HG03571 (cell line): ENCODE results near the gene ITFG1.

Source experiments
- ATAC-seq: cut with Tn5 transposase; IDR thresholded peaks from one replicate; pipeline ENCODE4 v1.9.1; 2021; ENCODE audit not compliant: unreplicated experiment

The ITFG1 gene

DNA sequence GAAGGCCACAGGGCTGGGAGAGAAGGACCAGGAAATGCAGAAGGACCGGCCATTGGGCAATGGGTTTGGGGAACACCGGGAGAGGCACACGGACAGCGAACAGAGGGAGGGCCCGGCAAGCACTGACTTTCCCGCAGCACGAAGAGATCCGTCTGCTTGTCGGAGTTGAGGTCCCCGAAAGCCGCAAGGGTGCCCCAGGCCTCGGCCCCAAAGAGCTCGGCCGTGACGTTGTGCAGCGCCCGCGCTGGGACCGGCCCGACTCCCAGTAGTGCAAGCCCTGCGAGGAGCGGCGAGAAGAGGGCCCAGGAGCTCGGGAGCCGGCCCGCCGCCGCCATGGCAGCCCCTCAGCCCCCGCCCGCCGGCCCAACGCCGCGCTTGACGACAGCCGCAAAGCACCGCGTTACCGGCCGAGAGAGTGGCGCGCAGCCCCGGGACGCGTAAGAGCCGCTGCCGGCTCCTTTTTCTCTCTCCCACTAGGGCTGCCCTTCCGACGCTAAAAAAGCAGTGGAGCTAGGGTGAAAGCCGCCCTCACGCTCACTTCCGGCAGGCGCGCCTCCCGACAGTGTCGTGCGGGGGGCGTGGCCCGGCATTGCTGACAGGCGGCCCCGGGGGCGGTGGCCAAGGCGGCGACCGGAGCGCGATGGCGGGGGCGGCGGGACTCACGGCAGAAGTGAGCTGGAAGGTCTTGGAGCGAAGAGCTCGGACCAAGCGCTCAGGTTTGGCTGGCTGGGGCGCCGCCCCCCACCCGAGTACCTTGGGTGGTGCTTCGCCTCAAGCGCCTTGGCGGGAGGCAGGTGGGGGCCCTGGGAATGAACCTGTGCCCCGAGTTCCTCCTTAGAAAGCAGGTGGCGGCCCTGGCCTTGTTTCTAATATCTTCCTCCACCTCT, at the start of gene ITFG1, which contains the start of gene PHKB:
TSS of gene ITFG1 (minus strand) at position 353 of the 887 bp plus-strand sequence. CDS start at position 335, 18 bp downstream.
TSS of gene PHKB (plus strand) at position 621 of the 887 bp plus-strand sequence. CDS start at position 641, 20 bp downstream.
- peak; percentile 66 for ATAC-seq

DNA sequence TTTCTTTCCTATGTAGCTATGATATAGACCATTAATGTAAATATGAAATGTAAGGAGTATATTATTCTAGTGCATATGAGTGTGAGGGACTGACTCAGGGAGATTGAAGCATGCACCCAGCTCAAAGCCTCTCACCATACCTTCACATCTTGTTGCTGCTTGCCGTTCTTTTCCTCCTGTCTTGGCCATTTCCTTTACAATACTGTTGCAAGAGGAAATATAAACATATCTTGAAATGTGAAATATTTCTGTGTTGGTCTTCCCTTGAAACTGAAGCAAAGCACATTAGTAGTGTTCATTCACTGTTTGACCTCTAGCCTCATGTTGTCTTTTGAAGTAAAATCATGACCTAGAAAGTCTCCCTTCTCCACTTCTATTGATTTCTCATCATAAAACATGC, 46.8 kb upstream of the ITFG1 start:
- no peak for ATAC-seq

DNA sequence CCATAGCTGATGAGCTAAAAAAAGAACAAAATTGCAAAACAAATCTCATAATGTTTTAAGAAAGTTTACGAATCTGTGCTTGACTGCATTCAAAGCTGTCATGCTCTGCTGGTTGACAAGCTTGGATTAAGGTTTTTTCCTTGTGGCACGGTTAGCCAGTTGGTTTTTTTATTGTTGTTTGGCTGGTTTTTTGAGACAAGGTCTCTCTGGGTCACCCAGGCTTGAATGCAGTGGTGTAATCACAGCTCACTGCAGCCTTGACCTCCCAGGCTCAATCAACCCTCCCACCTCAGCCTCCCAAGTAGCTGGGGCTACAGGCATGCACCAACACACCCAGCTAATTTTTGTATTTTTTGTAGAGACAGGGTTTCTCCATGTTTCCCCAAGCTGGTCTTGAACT, 45.9 kb upstream of the ITFG1 start:
- ATAC-seq = peak; percentile 60

DNA sequence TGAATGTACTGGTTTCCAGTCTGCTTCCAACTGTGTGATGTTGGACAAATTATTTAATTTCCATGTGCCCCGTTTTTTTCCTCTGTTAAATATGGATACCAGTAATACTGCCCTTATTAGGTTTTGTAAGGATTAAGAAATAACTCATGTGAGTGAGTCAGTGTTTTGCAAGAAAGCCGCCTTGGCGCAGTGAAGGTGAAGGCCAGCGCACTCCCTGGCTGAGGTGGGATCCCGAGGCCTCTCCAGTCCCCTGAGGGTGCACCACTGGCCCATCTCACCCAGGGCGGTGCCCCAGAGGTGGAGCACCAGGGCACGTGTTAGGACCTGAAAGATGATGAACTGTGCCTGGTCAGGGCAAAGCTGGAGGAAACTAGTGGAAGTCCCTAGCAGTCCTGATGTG, 43.7 kb upstream of the ITFG1 start:
- ATAC-seq = no peak

DNA sequence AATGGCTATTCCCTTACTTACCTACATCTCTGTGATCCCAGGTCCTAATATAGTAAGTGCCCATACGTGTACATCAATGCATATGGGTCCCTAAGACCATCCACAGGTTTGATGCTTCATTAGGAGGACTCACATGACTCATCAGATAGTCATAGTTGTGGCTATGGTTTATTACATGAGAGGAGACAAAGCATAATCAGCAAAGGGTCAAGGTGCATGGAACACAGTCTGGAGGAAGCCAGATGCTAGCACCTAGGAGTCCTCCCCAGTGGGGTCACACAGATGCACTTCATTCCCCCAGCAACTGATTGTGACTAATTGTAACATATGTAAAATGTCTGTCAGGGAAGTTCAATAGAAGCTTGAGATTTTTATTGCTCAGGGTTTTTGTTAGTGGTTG, 43.1 kb upstream of the ITFG1 start:
- ATAC-seq = no peak

DNA sequence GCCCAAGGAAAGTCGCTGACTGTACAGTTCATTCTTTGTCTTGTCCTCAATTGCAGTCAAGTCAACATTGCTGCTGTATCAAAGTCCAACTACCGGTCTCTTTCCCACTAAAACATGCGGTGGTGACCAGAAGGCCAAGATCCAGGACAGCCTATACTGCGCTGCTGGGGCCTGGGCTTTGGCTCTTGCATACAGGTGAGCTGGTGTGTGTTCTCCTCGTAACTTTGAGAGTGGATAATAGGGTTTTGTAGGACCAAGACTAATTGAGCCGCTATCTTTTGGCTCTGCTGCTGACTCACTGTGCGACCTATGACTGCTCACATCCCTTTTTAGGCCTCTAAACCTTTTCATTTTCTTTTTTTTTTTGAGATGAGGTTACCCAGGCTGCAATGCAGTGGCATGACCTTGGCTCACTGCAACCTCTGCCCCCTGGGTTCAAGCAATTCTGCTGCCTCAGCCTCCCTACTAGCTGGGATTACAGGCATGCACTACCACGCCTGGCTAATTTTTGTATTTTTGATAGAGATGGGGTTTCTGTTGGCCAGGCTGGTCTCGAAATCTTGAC, 38.9 kb upstream of the ITFG1 start:
- ATAC-seq = no peak

DNA sequence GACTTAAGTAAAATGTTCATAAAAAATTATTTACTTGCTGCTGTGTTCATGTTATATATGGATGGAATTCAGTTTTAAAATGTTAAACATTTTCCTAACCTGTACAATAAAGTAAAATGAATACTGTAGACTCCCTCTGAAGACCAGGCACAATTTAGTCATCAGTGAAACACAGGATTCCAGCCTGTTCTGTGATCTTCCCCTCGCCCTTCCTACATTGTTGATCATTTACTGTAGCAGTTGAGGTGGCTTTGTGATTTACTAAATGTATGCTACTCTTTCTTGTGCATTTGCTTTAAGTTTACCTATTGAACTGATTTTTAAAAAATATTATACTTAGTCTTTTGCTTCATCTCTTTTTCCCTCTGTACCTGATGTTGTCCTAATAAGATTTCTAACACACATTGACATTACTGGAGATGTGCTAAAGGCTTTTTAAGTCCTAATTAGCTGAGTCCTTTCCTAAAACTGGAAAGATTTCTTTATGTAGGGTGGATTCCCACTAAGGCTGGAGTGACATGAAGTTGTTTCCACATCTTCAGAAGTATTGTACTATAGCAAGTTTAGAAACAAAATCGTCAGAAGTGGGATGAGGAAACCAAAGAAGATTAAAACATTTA, 38.3 kb upstream of the ITFG1 start:
- ATAC-seq = no peak

DNA sequence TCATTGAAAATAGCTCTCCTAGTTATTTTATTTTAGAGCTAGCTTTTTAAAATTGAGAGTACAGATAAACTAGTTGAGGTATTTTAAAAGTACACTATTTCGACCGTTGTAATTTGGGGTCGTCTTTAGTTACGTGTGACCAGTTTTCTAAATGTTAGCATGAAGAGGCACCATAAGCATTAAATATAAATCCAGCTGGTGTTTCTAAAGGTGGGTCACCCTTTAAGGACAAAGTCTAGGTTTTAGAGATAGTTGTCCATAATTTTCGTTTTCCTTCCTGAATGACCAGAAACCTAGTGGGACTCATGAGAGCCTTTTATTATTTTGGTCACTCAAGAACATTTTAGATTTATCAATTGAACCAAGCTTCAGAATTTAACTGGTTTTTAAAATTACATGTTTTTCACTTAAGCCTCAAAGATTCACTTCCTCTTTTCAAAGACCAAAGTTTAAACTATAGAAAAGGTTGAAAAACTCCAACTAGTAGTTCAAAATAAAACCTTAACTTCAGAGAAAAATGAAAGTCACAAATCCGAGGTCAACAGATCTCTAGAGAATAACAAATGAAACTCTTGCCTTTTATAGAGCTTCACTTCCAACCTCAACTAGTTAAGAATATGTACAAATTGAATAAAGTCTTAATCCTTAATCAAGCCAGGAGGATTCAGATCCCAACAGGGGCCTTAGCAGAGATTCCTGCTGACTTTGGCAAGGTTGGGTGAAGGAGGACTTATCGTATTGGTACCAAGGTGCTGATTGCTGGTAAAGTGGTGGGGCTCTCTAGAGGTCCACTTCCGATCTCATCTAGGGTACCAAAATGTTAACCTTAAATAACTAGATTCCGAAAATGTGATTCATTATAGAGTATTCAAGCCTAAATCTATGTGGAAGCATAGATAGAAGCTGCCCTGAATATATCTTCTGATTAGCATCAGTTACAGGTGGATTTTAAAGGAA, 32.8 kb upstream of the ITFG1 start:
- no peak for ATAC-seq

DNA sequence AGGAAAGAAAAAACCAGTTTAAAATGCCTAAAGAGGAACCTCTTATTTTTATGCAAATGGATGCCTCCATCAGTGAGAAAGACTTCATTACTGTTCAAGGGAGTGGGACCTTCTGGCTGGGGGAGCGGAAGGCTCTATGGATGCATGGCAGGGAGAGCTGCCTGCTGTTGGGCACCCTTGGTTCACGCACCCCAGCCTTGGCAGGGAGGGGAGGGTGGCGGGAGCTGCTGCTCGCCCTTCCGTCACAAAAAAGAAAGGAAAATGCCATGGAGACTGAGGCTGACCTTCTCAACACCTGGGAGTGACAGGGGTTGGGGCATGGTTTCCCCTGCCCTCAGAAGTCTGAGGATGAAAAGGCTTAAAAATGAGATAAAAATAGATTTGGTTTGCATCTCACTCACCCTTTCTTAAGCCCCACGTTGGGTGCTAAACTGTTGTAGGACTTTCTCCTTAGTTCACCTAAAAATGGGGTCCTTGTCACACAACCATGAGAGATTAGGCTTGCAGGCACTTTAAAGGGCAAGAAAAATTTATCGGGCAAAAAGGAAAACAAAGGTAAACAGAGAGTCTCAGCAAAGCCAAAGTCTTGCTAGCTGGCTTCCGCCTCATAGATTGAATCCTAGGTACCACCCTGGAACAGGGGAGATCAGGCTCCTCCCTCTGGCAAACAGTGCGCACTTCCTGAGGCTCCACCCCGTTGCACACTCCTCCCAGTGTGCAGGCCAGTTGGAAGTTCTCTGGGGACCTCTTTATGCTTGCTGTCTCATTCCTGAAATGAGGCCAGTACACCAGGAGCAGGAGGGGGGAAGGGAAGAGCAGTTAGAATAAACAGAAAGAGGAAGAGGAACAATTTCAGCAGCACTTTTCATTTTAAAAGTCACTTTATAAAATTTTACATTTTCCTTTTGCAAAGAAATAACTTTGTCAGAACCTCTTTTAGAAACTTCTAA, 31.8 kb upstream of the ITFG1 start:
- peak; percentile 76 for ATAC-seq

DNA sequence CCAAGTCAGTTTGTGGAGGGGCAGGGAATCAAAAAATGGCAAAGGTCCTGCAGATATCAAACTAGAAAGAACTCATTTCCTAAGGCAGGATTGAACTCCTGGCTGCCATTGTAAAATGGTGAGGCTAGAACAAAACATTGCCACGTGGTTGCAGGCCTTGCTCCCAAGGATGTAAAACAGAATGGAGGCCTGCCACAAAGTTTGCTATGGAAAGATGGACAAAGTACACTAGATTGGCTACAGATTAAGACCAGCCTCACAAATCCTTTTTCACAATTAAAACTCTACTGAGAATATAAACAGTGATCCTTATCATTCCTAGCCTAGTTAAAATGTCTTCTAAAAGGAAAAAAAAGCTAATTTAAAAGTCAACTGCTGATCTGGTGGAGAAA, 31.2 kb upstream of the ITFG1 start:
- no peak for ATAC-seq

DNA sequence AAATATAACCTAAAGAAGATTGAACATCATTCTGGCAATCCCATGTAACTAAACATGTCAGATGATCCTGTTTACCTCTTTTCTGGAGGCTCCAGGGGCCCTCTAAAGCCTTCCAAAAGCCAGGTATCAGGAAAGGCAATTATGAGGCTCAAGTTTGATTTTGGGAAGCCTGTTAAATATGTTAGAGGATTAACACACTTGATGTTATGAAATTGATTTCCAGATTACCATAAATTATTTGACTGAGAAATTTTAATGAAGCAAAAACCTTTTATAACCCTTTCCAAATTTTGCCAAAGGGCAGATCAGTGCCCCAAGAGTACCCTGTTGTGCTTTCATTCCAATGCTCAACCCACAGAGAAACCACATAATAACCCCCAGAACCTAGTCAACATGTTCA, 29.6 kb upstream of the ITFG1 start:
- ATAC-seq = no peak

DNA sequence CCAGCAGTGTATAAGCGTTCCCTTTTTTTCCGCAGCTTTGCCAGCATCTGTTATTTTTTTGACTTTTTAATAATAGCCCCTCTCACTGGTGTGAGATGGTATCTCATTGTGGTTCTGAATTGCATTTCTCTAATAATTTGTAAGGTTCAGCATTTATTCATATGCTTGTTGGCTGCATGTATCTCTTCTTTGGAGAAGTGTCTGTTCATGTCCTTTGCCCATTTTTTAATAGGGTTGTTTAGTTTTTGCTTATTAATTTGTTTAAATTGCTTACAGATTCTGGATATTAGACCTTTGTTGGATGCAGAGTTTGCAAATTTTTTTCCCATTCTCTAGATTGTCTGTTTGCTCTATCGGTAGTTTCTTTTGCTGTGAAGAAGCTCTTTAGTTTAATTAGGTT, 27.2 kb upstream of the ITFG1 start:
- ATAC-seq = no peak

DNA sequence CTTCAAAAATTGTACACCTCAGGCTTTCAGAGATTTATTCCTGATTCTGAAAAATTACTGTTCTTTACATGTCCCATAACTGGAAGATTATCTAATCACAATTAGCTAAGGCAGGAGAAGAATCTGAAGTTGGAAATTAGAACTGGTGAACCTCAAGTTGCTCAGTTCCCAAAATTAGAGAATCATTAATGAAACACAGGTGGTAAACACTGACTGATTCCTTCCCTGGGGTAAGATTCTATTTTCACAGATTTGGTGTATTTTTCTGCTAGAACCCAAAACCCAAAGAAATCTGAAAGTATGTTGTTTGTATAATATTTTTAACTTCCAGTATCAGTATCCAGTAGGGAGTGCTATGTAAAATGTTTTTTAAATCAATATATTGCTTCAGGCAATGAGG, 26.0 kb upstream of the ITFG1 start:
- peak; percentile 63 for ATAC-seq

DNA sequence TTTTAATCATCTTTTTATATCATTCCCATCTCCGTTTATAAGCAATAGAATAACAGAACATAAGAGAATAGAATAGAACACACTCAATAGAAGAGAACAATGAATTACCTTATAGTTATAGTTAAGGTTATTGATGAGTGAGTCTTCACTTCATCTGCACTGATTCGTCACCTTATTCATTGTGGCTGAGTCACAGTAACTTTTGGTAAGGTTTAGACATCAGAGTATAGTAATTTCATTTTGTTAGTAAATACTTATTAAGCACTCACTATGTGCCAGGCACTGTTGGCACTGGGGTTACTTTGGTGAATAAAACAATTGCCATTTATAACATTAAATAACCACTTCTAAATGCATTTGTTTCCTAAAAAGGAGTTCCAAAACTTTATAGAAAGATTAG, 22.8 kb upstream of the ITFG1 start:
- ATAC-seq = no peak

DNA sequence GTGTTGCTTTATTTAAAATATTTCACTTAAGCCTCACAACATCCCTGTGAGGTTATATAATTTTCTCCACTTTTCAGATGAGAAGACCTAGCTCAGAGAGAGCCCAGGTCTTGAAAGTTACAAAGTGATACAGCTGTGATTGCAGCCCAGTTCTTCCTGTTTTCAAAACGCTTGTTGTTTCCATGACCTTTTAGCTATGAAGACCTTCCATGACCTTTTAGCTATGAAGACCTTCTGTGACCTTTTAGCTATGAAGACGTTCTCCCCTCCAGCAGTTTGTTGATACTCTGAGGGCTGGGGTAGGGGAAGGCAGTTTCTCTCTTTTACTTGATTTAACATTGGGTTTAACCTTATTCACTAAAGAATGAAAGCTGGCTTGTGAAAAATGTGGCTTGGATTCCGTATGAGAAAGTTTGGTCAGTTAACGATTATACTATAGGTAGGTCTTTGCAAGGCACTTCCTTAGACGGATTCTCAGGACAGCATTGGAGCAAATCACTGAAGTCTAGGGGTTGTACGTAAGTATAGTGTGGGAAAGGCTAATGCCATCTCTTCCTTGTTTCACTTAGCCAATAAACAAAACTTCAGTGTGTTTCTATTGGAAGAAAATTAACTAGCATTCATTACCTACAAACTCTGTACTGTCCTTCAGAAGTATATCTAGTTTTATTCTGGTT, 21.0 kb upstream of the ITFG1 start:
- no peak for ATAC-seq

DNA sequence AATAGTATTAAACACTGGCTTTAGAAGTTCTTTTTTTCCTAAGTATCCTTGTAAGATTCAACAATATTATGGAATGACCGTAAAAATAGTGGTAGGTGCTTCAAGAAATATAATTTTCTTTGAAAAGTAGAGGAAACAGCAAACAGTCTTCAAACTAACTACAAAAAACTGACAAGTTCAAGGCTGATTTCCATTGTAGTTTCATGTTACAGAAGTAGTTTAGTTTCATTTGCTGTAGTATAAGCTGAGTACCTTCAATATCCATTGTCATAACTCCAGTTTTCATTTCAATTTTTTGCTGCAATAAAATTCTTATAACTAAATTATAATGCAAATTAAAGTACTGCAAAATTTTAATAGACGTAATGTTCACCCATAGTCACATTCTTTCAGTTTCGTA, 19.5 kb upstream of the ITFG1 start:
- ATAC-seq = no peak

DNA sequence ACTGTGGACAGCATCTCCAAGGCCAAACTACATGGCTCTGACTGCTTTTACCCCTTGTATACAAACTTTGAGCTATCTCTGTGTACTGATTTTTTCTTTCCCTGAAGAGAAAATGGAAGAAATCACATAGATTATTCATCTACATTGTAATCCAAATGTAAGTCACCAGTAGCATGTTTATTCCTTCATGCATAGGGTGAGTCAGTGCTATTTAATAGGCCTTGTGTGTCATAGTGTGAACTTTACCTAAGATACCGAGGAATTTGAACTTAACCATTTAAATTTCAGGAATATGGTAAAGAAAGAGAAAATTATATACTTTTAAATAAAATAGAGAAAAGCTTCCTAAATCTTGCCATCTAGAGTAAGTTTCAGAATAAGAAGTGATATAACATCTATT, 16.8 kb upstream of the ITFG1 start:
- ATAC-seq = no peak

DNA sequence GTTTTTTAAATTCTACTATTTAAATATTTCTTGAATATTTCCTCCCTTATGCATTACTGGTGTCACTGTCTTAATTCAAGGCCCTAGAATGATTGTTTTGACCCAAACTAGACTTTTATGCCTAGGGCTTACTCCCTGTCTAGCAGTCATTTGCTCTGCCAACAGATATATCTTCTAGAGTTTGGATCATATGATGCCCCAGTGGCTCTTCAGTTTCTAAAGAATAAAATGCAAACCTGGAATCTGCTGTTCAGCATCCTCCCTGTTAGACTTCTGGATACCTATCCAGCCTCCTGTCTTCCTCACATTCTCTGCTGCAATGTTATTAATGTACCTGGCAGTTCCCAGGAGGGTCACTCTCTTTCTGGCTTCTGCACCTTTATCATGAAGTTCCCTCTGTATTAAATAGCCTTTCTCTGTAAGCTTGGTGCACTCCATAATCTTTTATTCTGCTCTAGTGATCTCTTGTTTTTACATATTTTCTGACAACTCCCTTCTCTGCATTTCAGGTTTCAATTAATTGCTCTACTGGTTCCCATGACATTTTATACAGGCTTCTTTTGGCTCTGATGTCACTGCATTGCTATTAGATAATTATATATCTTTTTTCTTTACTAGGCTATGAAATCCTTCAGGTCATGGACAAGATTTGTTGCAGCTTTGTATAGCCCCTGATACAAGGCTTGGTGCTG, 15.9 kb upstream of the ITFG1 start:
- no peak for ATAC-seq

DNA sequence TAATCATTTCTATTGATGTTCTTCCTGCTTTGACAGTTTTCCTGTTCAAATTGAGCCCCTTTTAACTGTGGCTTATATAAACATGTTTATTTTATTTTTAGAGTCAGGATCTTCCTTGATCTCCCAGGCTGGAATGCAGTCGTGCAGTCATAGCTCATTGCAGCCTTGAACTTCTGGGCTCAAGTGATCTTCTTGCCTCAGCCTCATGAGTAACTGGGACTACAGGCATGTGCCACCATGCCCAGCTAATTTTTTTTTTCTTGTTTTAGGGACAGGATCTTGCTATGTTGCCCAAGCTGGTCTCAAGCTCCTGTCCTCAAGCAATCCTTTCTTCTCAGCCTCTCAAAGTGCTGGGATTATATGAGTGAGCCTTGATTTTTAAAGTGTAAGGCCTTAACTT, 14.9 kb upstream of the ITFG1 start:
- no peak for ATAC-seq
